OCI-M2 (cell line): Measurements from ENCODE around the gene TRIM66.

Experiments
- DNase-seq: peaks from one replicate; lab custom pipeline; 2025; ENCODE audit not compliant: unreplicated experiment; lab: John Stamatoyannopoulos, UW

The TRIM66 gene

GRCh38 chr11:8714622-8715225 lies 32.3 kb upstream of the TRIM66 start:
- no peak for DNase-seq

GRCh38 chr11:8713760-8714454 lies 31.4 kb upstream of the TRIM66 start:
- no peak for DNase-seq

- DNase-seq: no peak
Measured at GRCh38 chr11:8712506-8712905, 30.0 kb upstream of the TRIM66 start.

- no peak for DNase-seq
Measured at GRCh38 chr11:8711895-8712442, 29.5 kb upstream of the TRIM66 start.

- no peak for DNase-seq
Measured at GRCh38 chr11:8709777-8710176, 27.3 kb upstream of the TRIM66 start.

GRCh38 chr11:8709002-8709672 lies 26.7 kb upstream of the TRIM66 start:
- DNase-seq: no peak

- no peak for DNase-seq
Measured at GRCh38 chr11:8707541-8708191, 25.2 kb upstream of the TRIM66 start.

- DNase-seq: no peak
Measured at GRCh38 chr11:8706673-8707432, 24.4 kb upstream of the TRIM66 start.

GRCh38 chr11:8705146-8705545 lies 22.7 kb upstream of the TRIM66 start:
- no peak for DNase-seq

GRCh38 chr11:8704136-8704535 lies 21.7 kb upstream of the TRIM66 start:
- no peak for DNase-seq

GRCh38 chr11:8702598-8702915 lies 20.1 kb upstream of the TRIM66 start:
- no peak for DNase-seq

GRCh38 chr11:8701891-8702597 lies 19.6 kb upstream of the TRIM66 start:
- no peak for DNase-seq

- no peak for DNase-seq
Measured at GRCh38 chr11:8699903-8700302, 17.4 kb upstream of the TRIM66 start.

GRCh38 chr11:8698917-8699441 lies 16.5 kb upstream of the TRIM66 start:
- no peak for DNase-seq

GRCh38 chr11:8698379-8698851 lies 15.9 kb upstream of the TRIM66 start:
- DNase-seq: no peak

- no peak for DNase-seq
Measured at GRCh38 chr11:8697054-8697453, 14.6 kb upstream of the TRIM66 start.

GRCh38 chr11:8694137-8694536 lies 11.7 kb upstream of the TRIM66 start:
- no peak for DNase-seq

- DNase-seq: no peak
Measured at GRCh38 chr11:8693555-8693954, 11.1 kb upstream of the TRIM66 start.

GRCh38 chr11:8693010-8693551 lies 10.6 kb upstream of the TRIM66 start:
- DNase-seq: no peak

GRCh38 chr11:8692417-8692816 lies 10.0 kb upstream of the TRIM66 start:
- DNase-seq: no peak
